ENCODE measurements around the gene MLXIPL.

GRCh38 chr7:73572767-73573186 is 51.5 kb downstream of the MLXIPL start:
- TF ChIP-seq POLR2A (IDR thresholded peaks at IDR 0.05) (no peak), POLR2AphosphoS5 (IDR thresholded peaks at IDR 0.05) (no peak)
- TF ChIP-seq, protein P1, sequence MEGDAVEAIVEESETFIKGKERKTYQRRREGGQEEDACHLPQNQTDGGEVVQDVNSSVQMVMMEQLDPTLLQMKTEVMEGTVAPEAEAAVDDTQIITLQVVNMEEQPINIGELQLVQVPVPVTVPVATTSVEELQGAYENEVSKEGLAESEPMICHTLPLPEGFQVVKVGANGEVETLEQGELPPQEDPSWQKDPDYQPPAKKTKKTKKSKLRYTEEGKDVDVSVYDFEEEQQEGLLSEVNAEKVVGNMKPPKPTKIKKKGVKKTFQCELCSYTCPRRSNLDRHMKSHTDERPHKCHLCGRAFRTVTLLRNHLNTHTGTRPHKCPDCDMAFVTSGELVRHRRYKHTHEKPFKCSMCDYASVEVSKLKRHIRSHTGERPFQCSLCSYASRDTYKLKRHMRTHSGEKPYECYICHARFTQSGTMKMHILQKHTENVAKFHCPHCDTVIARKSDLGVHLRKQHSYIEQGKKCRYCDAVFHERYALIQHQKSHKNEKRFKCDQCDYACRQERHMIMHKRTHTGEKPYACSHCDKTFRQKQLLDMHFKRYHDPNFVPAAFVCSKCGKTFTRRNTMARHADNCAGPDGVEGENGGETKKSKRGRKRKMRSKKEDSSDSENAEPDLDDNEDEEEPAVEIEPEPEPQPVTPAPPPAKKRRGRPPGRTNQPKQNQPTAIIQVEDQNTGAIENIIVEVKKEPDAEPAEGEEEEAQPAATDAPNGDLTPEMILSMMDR (IDR thresholded peaks at IDR 0.05): no peak
